DND-41 (cell line): ENCODE results near the gene HCRT.
A peak's percentile ranks its signal among the peaks of the same experiment; 100 is the strongest.
"Not testable (repeated sequence)": the region's sequence is repeated elsewhere in the genome, so short reads cannot be mapped to it uniquely, and the experiment has no call there.

Experiments used
- ATAC-seq: fragments of 200-7000 bp; cut with Tn5 transposase; 3 replicates; pipeline ENCODE4 v1.9.1; 2021; ENCODE audit warnings: low read depth; ENCODE audit not compliant: insufficient read depth
- DNase-seq: peaks from one replicate; pipeline ENCODE4 v3.0.0-alpha.2; 2020
- H2AFZ ChIP-seq: 2 replicates; pipeline ENCODE4 v1.6.0; 2012; ENCODE audit warnings: low read depth, low read length
- H3K27ac ChIP-seq: 2 replicates; pipeline ENCODE4 v1.5.1; 2012; ENCODE audit warnings: low read length, inconsistent platforms
- H3K27me3 ChIP-seq: fragments of 200-600 bp; sonication (generic); 2 replicates; pipeline ENCODE4 v1.6.0; 2012; ENCODE audit warnings: low read length, mild to moderate bottlenecking, inconsistent platforms; ENCODE audit not compliant: insufficient read depth, poor library complexity
- H3K36me3 ChIP-seq: 2 replicates; pipeline ENCODE4 v1.5.1; 2012; ENCODE audit warnings: low read length, inconsistent platforms; ENCODE audit not compliant: insufficient read depth
- H3K4me1 ChIP-seq: 2 replicates; pipeline ENCODE4 v1.5.1; 2012; ENCODE audit warnings: mild to moderate bottlenecking, low read length; ENCODE audit not compliant: insufficient read depth
- H3K4me2 ChIP-seq: 2 replicates; pipeline ENCODE4 v1.6.0; 2012; ENCODE audit warnings: mild to moderate bottlenecking, moderate library complexity, low read length, inconsistent platforms; ENCODE audit not compliant: insufficient read depth
- H3K4me3 ChIP-seq, 2 experiments: fragments of 200-600 bp in 1 of 2; shearing (Covaris generic) in 1 of 2; 2 replicates each; pipeline ENCODE4 v1.5.1; 2012 to 2016; ENCODE audit warnings: inconsistent platforms in 2 of 2, low read length in 2 of 2, mild to moderate bottlenecking in 2 of 2, low read depth in 1 of 2, moderate library complexity in 1 of 2
- H3K79me2 ChIP-seq: 2 replicates; pipeline ENCODE4 v1.6.0; 2012; ENCODE audit warnings: low read length, inconsistent platforms; ENCODE audit not compliant: insufficient read depth
- H3K9ac ChIP-seq: 2 replicates; pipeline ENCODE4 v1.6.0; 2012; ENCODE audit warnings: low read depth, mild to moderate bottlenecking, inconsistent platforms, low read length, moderate library complexity
- H3K9me3 ChIP-seq: 2 replicates; pipeline ENCODE4 v1.5.1; 2012; ENCODE audit warnings: low read length, moderate library complexity, mild to moderate bottlenecking, inconsistent platforms; ENCODE audit not compliant: insufficient read depth, severe bottlenecking
- H4K20me1 ChIP-seq: 2 replicates; pipeline ENCODE4 v1.6.0; 2012; ENCODE audit warnings: low read length; ENCODE audit not compliant: insufficient read depth
- EZH2 ChIP-seq: IDR thresholded peaks from 3 replicates; pipeline ENCODE4 v1.6.1; 2012; ENCODE audit warnings: borderline replicate concordance, low read depth, mild to moderate bottlenecking, moderate library complexity, low read length, inconsistent platforms; ENCODE audit not compliant: severe bottlenecking
- TF ChIP-seq, protein P1 (sequence below): IDR thresholded peaks from 2 replicates; pipeline ENCODE4 v1.5.1; 2012; ENCODE audit warnings: borderline replicate concordance, low read length, moderate library complexity, mild to moderate bottlenecking; ENCODE audit not compliant: poor library complexity, severe bottlenecking; ENCODE audit errors: extremely low read depth

Gene HCRT

DNA sequence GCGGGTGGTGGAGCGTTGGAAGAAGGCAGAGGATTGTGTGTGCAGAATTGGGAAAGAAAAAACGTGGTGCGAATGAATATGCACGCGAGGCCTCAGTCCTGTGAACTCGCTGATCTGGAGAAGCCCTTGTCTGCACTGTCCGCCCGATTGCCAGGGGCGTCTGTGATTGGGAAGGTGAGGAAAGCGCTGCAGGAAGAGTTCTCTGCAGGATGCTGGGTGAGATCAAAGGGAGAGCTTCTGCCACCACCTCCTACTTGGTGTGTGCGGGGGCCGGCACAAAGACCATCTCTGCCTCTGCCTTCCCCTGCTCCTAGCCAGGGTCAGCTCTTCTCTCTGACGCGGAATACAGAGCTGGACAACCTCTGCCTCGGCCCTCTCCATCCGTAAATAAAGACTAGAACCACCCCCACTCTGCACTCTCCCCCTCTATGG is 29.6 kb downstream of the HCRT start:
- Histone ChIP-seq H3K27ac (0 out of 2 replicates have a peak overlapping the region, but pooled peaks have one; percentile 14), H3K4me1 (peaks cover 33% of the 10 kb centered on the region), H3K36me3 (peaks cover 9% of the 10 kb centered on the region), H3K4me2 (peak overlapping the region; percentile 52), H3K4me3 (peak overlapping the region in 1 of 2 experiments; percentile 50; a peak in 2 of 4 replicates), H3K79me2 (peaks cover 41% of the 10 kb centered on the region), H3K9me3 (no peaks in the 10 kb centered on the region), H3K9ac (no peak overlapping the region; the same call in 1 of the 2 replicates), H2AFZ (peak overlapping the region; percentile 76), H3K27me3 (no peaks in the 10 kb centered on the region), H4K20me1 (peaks cover 22% of the 10 kb centered on the region)
- TF ChIP-seq, protein P1, sequence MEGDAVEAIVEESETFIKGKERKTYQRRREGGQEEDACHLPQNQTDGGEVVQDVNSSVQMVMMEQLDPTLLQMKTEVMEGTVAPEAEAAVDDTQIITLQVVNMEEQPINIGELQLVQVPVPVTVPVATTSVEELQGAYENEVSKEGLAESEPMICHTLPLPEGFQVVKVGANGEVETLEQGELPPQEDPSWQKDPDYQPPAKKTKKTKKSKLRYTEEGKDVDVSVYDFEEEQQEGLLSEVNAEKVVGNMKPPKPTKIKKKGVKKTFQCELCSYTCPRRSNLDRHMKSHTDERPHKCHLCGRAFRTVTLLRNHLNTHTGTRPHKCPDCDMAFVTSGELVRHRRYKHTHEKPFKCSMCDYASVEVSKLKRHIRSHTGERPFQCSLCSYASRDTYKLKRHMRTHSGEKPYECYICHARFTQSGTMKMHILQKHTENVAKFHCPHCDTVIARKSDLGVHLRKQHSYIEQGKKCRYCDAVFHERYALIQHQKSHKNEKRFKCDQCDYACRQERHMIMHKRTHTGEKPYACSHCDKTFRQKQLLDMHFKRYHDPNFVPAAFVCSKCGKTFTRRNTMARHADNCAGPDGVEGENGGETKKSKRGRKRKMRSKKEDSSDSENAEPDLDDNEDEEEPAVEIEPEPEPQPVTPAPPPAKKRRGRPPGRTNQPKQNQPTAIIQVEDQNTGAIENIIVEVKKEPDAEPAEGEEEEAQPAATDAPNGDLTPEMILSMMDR: no peak
- TF ChIP-seq EZH2: no peak
- ATAC-seq: no peak
- DNase-seq: no peak

DNA sequence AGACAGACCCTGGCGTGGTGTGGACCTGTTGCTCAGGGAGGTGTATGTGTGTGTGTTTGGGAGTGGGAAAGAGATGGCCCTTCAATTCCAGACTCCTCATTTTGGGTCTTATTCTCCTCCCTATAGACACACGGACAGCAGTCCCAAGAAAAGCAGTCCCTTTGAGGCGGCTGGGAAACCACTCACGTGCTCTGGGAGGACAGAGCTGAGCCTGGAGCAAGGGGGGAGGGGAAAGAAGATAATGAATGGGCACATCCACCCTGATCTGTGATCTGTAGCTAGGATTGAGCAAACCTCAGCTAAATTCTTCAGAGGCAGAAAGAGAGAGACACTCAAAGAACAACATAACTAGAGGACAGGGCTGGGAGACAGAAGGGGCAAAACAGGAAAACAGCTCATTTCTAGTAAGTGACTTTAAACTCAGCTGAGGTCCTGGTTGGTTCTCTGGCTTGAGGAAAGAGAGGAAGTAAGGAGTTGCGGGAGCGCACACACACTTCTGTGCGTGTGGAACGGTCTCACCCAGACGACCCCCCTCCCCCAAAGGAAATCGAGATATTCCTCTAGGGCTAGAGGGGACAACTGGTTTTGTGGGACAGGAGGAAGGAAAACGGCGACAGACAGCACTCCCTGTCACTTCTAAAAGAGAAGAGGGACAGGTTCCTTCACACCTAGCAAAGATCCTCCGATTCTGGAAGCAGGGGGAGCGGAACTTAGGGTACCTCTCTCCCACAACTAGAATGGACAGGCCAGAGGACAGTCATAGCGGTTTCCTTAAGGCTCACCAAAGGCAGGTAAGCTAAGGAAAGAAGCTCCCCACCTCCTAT is 31.1 kb downstream of the HCRT start:
- Histone ChIP-seq H4K20me1 (peaks cover 25% of the 10 kb centered on the region), H3K4me3 (peak overlapping the region; percentile 95), H3K9me3 (no peaks in the 10 kb centered on the region), H3K27ac (peak overlapping the region; percentile 82), H3K36me3 (peaks cover 17% of the 10 kb centered on the region), H3K4me1 (peaks cover 33% of the 10 kb centered on the region), H3K79me2 (peaks cover 54% of the 10 kb centered on the region), H3K4me2 (peak overlapping the region; percentile 85), H3K27me3 (no peaks in the 10 kb centered on the region), H2AFZ (peak overlapping the region; percentile 75), H3K9ac (peak overlapping the region; percentile 88)
- TF ChIP-seq EZH2: no peak
- TF ChIP-seq, protein P1: no peak
- peak; percentile 27 for DNase-seq
- ATAC-seq: no peak

DNA sequence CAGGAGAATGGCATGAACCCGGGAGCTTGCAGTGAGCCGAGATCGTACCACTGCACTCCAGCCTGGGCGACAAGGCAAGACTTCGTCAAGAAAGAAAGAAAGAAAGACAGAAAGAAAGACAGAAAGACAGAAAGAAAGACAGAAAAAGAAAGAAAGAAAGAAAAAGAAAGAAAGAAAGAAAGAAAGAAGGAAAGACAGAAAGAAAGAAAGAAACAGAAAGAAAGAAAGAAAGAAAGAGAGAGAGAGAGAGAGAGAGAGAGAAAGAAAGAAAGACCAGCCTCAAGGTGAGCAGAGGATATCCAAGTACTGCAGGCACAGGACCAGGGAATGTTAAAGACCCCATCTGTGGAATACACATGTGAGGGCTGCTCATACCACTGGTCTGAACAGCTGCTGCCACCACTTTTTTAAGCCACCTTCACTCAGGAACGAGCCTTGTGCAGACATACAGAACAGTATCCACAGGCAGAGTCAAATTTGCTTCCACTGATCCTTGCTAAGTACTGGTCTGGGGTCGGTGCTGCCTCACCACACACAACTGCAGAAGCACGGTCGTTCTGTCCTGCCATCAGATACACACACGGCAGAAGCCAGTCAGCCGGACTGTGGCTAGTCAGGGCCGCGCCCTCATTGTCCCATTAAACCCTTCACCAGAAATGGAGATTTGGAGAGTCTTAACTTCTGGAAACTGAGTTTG is 38.2 kb downstream of the HCRT start:
- Histone ChIP-seq H3K9me3 (no peaks in the 10 kb centered on the region), H3K4me2 (no peak overlapping the region), H3K4me1 (peaks cover 7% of the 10 kb centered on the region), H3K9ac (no peak overlapping the region), H3K4me3 (no peak overlapping the region), H2AFZ (no peak overlapping the region), H3K27ac (no peak overlapping the region), H3K36me3 (peaks cover 52% of the 10 kb centered on the region), H3K27me3 (no peaks in the 10 kb centered on the region), H4K20me1 (peaks cover 45% of the 10 kb centered on the region), H3K79me2 (peaks cover 92% of the 10 kb centered on the region)
- DNase-seq (no peak), ATAC-seq (no peak)
- TF ChIP-seq, protein P1: no peak
- no peak for TF ChIP-seq EZH2

DNA sequence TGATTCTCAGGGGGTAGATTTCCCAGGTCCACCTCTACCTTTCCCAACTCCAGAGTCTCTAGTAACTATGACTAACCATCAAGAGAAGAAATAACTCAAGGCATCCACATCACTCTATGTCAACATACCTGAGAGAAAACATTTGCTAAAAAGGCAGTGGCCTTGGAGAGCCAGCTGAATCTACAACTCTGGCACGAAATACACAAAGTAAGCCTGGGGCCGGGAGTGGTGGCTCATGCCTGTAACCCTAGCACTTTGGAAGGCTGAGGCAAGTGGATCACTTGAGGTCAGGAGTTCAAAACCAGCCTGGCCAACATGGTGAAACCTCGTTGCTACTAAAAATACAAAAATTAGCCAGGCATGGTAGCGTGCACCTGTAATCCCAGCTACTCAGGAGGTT is 42.1 kb downstream of the HCRT start:
- not testable (repeated sequence) for H3K27ac ChIP-seq, H3K9ac ChIP-seq, ATAC-seq, H3K4me1 ChIP-seq, H3K9me3 ChIP-seq, H3K4me3 ChIP-seq, H3K4me2 ChIP-seq, H3K27me3 ChIP-seq, DNase-seq, H2AFZ ChIP-seq
- Histone ChIP-seq H3K79me2 (peaks cover 93% of the 10 kb centered on the region), H3K36me3 (peaks cover 46% of the 10 kb centered on the region), H4K20me1 (peaks cover 61% of the 10 kb centered on the region)
